GM18505 (cell line): ENCODE results near the gene DCST1.
"Not testable (repeated sequence)": the region's sequence is repeated elsewhere in the genome, so short reads cannot be mapped to it uniquely, and the experiment has no call there.

Source experiments
- ATAC-seq: cut with Tn5 transposase; IDR thresholded peaks from one replicate; pipeline ENCODE4 v1.9.1; 2021; ENCODE audit not compliant: unreplicated experiment
- POLR2A ChIP-seq: IDR thresholded peaks from 4 replicates; pipeline ENCODE4 v1.6.1; 2011; ENCODE audit warnings: borderline replicate concordance; ENCODE audit not compliant: insufficient read depth, insufficient read length; ENCODE audit errors: extremely low read depth

DCST1 gene, protein sequence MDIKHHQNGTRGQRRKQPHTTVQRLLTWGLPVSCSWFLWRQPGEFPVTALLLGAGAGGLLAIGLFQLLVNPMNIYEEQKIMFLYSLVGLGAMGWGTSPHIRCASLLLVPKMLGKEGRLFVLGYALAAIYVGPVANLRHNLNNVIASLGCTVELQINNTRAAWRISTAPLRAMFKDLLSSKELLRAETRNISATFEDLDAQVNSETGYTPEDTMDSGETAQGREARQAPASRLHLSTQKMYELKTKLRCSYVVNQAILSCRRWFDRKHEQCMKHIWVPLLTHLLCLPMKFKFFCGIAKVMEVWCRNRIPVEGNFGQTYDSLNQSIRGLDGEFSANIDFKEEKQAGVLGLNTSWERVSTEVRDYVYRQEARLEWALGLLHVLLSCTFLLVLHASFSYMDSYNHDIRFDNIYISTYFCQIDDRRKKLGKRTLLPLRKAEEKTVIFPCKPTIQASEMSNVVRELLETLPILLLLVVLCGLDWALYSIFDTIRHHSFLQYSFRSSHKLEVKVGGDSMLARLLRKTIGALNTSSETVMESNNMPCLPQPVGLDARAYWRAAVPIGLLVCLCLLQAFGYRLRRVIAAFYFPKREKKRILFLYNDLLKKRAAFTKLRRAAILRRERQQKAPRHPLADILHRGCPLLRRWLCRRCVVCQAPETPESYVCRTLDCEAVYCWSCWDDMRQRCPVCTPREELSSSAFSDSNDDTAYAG

GRCh38 chr1:155033524-155033923 is at the start of gene DCST1, which contains the start of gene DCST2:
TSS of gene DCST1 (plus strand) at chr1:155033824. CDS start at chr1:155034037, 213 bp downstream.
TSS of gene DCST2 (minus strand) at chr1:155033781. CDS start at chr1:155033701, 80 bp downstream.
- no peak for TF ChIP-seq POLR2A
- ATAC-seq: no peak

DNA sequence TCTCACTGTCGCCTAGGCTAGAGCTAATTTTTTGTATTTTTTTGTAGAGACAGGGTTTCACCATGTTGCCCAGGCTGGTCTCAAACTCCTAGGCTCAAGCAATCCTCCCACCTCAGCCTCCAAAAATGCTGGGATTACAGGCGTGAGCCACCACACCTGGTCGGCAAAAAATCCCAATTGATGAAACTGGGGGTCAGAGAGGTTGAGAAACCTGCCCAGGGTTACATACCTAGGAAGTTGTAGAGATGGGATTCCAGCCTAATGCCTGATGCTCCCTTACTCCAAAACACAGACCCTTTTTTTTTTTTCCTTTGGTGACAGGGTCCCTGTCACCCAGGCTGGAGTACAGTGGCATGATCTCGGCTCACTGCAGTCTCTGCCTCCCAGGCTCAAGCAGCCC is 46.9 kb upstream of the DCST1 start:
- not testable (repeated sequence) for ATAC-seq

- no peak for TF ChIP-seq POLR2A
- ATAC-seq: no peak
Measured at GRCh38 chr1:154987326-154987725, 46.3 kb upstream of the DCST1 start.

DNA sequence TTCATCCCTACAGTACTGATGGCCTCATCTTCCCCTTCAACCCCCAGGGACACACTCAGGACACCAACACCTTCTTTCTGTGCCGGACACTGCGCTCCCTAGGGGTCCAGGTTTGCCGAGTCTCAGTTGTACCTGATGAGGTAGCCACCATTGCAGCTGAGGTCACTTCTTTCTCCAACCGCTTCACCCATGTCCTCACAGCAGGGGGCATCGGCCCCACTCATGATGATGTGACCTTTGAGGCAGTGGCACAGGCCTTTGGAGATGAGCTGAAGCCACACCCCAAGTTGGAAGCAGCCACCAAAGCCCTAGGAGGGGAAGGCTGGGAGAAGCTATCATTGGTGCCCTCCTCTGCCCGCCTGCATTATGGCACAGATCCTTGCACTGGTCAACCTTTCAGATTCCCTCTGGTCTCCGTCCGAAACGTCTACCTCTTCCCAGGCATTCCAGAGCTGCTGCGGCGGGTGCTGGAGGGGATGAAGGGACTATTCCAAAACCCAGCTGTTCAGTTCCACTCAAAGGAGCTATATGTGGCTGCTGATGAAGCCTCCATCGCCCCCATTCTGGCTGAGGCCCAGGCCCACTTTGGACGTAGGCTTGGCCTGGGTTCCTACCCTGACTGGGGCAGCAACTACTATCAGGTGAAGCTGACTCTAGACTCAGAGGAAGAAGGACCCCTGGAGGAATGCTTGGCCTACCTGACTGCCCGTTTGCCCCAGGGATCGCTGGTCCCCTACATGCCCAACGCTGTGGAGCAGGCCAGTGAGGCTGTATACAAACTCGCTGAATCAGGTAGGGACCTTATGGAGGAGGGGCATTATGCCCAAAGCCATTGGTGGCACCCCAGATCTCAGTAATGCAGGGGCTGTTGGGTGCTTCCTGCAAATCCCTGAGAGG is 45.3 kb upstream of the DCST1 start:
- no peak for TF ChIP-seq POLR2A
- ATAC-seq: no peak

GRCh38 chr1:154989195-154989860 is 44.3 kb upstream of the DCST1 start:
- no peak for ATAC-seq
- no peak for TF ChIP-seq POLR2A

DNA sequence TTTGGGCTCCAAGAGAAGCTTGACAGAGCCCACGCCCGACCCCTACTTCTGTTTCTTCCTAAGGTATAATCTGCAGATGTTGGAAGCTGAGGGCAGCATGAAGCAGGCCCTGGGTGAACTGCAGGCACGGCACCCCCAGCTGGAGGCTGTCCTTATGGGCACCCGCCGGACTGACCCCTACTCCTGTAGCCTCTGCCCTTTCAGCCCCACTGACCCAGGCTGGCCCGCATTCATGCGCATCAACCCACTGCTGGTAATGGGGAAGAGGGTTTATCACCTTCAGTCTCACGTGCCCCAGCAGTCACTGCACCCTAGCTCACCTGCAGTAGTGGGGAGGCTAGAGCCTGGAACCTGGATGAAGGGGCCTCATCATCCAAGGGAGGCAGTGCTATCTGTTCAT is 43.3 kb upstream of the DCST1 start:
- ATAC-seq: no peak
- TF ChIP-seq POLR2A: no peak

DNA sequence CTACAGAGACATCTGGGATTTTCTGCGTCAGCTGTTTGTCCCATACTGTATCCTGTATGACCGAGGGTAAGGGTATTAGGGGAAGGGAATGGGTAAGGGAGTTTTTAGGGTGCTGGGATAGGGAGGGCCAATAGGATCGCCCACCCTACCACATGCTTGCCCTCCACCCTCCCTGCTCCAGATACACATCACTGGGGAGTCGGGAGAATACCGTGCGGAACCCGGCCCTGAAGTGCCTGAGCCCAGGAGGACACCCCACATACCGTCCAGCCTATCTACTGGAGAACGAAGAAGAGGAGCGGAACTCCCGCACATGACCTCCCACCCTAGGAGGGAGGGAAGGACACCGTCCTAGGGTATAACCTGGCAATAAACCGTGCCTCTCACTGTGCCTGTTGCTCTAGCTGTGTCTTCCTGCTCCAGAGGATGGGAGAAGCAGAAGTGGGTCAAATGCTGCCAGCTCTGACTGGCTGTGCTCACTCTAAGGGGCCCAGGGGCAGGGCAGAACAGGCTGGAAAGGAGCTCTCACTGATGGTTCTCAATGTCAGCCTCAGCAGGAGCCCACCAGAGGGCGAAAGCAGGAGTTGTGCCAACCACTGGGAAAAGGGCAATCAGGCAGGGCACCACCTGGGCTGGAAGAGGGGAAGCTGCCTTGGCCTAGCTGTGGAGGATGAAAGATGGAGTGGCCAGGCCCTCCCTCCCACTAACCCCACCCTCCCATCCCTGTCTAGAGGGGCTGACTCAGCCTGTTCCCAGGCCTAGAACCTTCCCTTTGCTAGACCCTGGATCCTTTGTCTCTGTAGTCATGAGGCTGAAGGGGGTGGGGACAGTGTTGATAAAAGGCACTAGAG is 40.7 kb upstream of the DCST1 start:
- ATAC-seq: no peak
- no peak for TF ChIP-seq POLR2A

DNA sequence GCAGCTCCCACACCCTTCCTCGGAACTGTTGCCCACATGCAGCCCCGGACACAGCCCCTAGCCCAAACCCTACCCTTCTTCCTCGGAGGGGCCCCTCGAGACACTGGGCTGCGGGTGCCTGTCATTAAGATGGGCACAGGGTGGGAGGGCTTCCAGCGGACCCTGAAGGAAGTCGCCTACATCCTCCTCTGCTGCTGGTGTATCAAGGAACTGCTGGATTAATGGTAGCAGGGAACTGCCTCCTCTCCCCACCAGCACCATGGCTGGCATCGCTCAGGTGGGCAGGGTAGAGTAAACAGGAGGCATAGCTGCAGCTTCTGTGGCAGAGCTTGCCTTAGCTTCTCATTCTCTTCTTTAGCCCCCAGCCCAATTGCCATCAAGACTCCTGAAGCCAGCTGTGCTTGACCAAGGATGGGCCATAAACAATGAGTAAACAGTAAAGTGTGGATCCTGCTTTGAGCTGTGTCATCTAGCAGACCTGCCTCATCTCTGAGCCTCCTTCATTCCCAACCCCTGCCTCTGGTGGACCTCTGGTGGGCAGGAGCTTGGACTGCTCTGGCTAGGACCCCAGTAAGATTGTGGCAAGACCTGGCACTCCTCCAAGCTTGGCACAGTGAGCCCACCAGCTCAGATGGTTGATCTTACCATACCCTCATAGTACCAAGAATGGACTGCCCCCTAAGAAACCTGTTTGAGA is 39.9 kb upstream of the DCST1 start, which contains the start of gene LENEP:
Gene LENEP, plus strand, starts transcription at position 15 of the 697 bp plus-strand sequence. Its CDS starts 22 bp downstream, at position 37.
- no peak for ATAC-seq
- TF ChIP-seq POLR2A: no peak

DNA sequence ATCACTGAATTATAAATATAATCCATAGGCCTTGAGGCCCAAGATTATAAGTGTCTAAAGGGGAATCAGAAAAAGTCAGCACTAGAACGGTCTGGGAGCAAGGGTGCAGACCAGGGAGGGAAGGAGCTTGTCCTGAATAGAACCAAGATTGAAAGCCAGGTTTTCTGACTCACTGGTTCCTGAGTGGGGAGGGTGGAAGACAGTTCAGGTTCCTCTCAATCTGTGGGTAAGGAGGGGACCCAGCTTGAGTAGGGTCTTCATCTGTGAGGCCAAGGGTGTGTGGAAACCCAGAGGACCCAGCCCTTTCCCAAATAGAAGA is 39.4 kb upstream of the DCST1 start:
- no peak for TF ChIP-seq POLR2A

DNA sequence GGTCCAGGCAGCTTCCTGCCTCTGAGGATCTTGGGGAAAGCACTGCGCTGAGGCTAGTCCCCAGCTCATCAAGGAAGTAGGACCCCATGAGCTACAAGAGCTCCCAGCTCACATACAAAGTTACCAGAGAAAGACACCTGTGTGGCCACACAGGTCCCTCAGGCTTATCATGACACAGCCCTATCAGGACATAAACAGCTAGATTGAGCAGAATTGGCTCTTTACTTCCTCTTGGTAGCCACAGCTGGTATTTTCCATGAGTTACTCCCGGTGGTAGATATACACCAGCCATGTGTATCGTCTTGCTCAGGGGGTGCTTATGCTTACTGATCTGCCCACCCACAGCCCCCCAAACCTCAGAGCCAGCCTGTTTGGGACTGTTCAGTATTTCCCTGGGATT is 39.0 kb upstream of the DCST1 start:
- no peak for ATAC-seq
- no peak for TF ChIP-seq POLR2A

More for the DNA sequence above, 39.4 kb upstream of the DCST1 start:
- no peak for ATAC-seq

DNA sequence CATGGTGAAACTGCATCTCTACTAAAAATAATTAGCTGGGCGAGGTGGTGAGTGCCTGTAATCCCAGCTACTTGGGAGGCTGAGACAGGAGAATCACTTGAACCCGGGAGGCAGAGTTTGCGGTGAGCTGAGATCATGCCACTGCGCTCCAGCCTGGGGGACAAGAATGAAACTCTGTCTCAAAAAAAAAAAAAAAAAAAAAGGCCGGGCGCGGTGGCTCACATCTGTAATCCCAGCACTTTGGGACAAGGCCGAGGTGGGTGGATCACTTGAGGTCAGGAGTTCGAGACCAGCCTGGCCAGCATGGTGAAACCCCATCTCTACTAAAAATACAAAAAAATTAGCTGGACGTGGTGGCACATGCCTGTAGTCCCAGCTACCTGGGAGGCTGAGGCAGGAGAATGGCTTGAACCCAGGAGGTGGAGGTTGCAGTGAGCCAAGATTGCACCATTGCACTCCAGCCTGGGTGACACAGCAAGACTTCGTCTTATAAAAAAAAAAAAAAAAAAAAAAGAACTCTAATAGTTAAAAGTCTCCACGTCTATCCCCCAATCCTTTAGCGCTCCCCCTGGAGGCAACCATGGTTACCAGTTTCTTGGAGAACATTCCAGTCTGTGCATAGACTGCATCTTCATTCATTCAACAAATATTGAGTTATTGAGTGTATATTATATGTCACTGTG is 38.2 kb upstream of the DCST1 start:
- not testable (repeated sequence) for ATAC-seq
